A673 (cell line): ENCODE results near the gene TCHP.

Experiments
- EZH2 ChIP-seq: fragments of 200-600 bp; sonication (generic); IDR thresholded peaks from 2 replicates; pipeline ENCODE4 v1.6.1; 2017; ENCODE audit warnings: borderline replicate concordance, low read depth, mild to moderate bottlenecking, mixed read lengths, antibody characterized with exemption, low read length; ENCODE audit not compliant: poor library complexity, severe bottlenecking
- TF ChIP-seq, protein P1 (sequence below): fragments of 300-800, 200-600 bp; sonication (generic); conservative IDR thresholded peaks from 2 replicates; pipeline ENCODE4 v1.5.1; 2017; ENCODE audit warnings: low read depth, mild to moderate bottlenecking, antibody characterized with exemption, low read length, moderate library complexity, mixed read lengths

DNA sequence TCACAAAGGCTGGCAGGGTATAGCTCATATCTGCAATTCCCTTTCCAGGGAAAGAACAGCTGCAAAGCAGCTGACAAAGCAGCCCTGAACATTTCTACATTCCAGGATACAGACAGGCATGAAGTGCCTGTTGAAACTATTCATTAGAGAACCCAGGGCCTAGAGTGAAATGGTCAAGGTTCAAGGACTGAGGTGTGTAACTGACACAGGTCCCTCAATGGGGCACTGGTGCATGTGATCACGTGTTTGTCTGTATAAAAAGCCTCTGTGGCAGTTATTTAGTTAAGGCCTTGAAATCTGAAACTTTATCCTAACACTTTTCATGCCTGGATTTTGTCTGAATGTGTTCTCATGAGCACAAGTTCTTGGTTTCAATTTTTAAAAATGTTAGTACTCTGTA is 49.0 kb downstream of the TCHP start:
- TF ChIP-seq, protein P1, sequence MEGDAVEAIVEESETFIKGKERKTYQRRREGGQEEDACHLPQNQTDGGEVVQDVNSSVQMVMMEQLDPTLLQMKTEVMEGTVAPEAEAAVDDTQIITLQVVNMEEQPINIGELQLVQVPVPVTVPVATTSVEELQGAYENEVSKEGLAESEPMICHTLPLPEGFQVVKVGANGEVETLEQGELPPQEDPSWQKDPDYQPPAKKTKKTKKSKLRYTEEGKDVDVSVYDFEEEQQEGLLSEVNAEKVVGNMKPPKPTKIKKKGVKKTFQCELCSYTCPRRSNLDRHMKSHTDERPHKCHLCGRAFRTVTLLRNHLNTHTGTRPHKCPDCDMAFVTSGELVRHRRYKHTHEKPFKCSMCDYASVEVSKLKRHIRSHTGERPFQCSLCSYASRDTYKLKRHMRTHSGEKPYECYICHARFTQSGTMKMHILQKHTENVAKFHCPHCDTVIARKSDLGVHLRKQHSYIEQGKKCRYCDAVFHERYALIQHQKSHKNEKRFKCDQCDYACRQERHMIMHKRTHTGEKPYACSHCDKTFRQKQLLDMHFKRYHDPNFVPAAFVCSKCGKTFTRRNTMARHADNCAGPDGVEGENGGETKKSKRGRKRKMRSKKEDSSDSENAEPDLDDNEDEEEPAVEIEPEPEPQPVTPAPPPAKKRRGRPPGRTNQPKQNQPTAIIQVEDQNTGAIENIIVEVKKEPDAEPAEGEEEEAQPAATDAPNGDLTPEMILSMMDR = no peak
- no peak for TF ChIP-seq EZH2
